MM.1S (cell line): ENCODE data around the gene AMIGO3.

Experiments
- CTCF ChIP-seq: fragments of 300-600 bp; sonication (generic); IDR thresholded peaks from 2 replicates; pipeline ENCODE4 v1.5.1; 2016; ENCODE audit warnings: antibody characterized with exemption, low read length, mixed read lengths
- EZH2 ChIP-seq: fragments of 300-600 bp; sonication (generic); optimal IDR thresholded peaks from 2 replicates; pipeline ENCODE3; 2017; ENCODE audit warnings: low read depth, mild to moderate bottlenecking, antibody characterized with exemption, low read length, mixed read lengths
- EZH2phosphoT487 ChIP-seq: fragments of 300-600 bp; sonication (generic); IDR thresholded peaks from 2 replicates; pipeline ENCODE4 v1.6.1; 2018; ENCODE audit warnings: antibody characterized with exemption, low read length

GRCh38 chr3:49734752-49735151 lies 15.3 kb upstream of the AMIGO3 start:
- TF ChIP-seq CTCF (no peak), EZH2 (no peak), EZH2phosphoT487 (no peak)
